Thyroid gland (tissue), 4 donors: Measurements from ENCODE around the gene SLC22A7. TPM values are rescaled to one million over a fixed set of nuclear protein-coding genes. Genes with fewer than 3 reads are reported as not detected.
A peak's percentile ranks its signal among the peaks of the same experiment; 100 is the strongest.

ENCODE experiments used
- DNase-seq, 2 donors: peaks; one replicate each; pipeline ENCODE4 v3.0.0-alpha.2; 2019
- H3K27ac ChIP-seq, 3 donors: fragments of 200-600 bp; sonication (generic); 1 replicate in 2 of 3; 2 replicates in 1 of 3; pipeline ENCODE4 v1.5.1; 2016 to 2019; ENCODE audit warnings: mild to moderate bottlenecking in 1 of 3, moderate library complexity in 1 of 3
- H3K27me3 ChIP-seq: fragments of 200-600 bp; sonication (generic); one replicate; pipeline ENCODE4 v1.5.1; 2019
- H3K36me3 ChIP-seq, 2 donors: fragments of 200-600 bp; sonication (generic); one replicate each; pipeline ENCODE4 v1.5.1; 2016 to 2019
- H3K4me1 ChIP-seq, 2 donors: fragments of 200-600 bp; sonication (generic); one replicate each; pipeline ENCODE4 v1.5.1; 2017 to 2019
- H3K4me3 ChIP-seq, 3 donors: fragments of 200-600 bp; sonication (generic); replicated peaks in 1 of 3; 1 replicate in 2 of 3; 2 replicates in 1 of 3; pipeline ENCODE4 v1.5.1; 2016; ENCODE audit warnings: mild to moderate bottlenecking in 1 of 3
- H3K9me3 ChIP-seq: fragments of 200-600 bp; sonication (generic); one replicate; pipeline ENCODE4 v1.5.1; 2017
- CTCF ChIP-seq, 6 experiments: fragments of 200-600 bp in 3 of 6; fragments of 450-650 bp in 3 of 6; sonication (generic) in 3 of 6; IDR thresholded peaks; one replicate each; pipeline ENCODE4 v1.5.1; 2016 to 2019; ENCODE audit warnings: antibody characterized with exemption in 6 of 6, mild to moderate bottlenecking in 2 of 6, inconsistent platforms in 1 of 6, moderate library complexity in 1 of 6
- POLR2A ChIP-seq, 2 donors: fragments of 450-650 bp; IDR thresholded peaks; one replicate each; pipeline ENCODE4 v1.6.1; 2017; ENCODE audit warnings: antibody characterized with exemption in 2 of 2, mild to moderate bottlenecking in 2 of 2, moderate library complexity in 1 of 2
- WGBS, 2 donors: methylation state at CpG; one replicate each; pipeline ENCODE4 v1.1.5; 2017; 5-methylcytosine and 5-hydroxymethylcytosine counted together
- intact Hi-C: fragments of 100-400 bp; cut with DNase I; formaldehyde crosslinking; loops from one replicate; pipeline ENCODE4 v1.15.1; 2023
- total RNA-seq, 4 donors: library from RNA; depleted of rRNA; stranded (reverse); fragments of >200 nt; gene quantifications; one replicate each; pipeline ENCODE4 v1.2.3, GENCODE V29; 2016

Gene SLC22A7
- total RNA-seq, 4 donors from 2014 or later, result not detected

- Histone ChIP-seq H3K4me1 (peaks cover 9 to 12% of the 10 kb centered on the region in 2 donors), H3K36me3 (no peaks in the 10 kb centered on the region), H3K27me3 (no peaks in the 10 kb centered on the region), H3K9me3 (no peaks in the 10 kb centered on the region), H3K4me3 (peak overlapping the region in 1 of 3 donors; percentile 21), H3K27ac (no peak overlapping the region)
- no peak for DNase-seq
- WGBS, 2 donors, result 34 to 37% methylated on average over 9 of the region's 9 CpGs
- intact Hi-C loops, result no loop called here
- TF ChIP-seq CTCF (IDR thresholded peaks at IDR 0.05) (no peak), POLR2A (IDR thresholded peaks at IDR 0.05) (no peak)
Measured at GRCh38 chr6:43308990-43309477, 11.0 kb downstream of the SLC22A7 start.

GRCh38 chr6:43310134-43310533 lies 12.1 kb downstream of the SLC22A7 start:
- Histone ChIP-seq H3K4me1 (peaks cover 9 to 12% of the 10 kb centered on the region in 2 donors), H3K4me3 (no peak overlapping the region), H3K27me3 (no peaks in the 10 kb centered on the region), H3K36me3 (no peaks in the 10 kb centered on the region), H3K27ac (no peak overlapping the region), H3K9me3 (no peaks in the 10 kb centered on the region)
- no peak for TF ChIP-seq POLR2A (IDR thresholded peaks at IDR 0.05)
- no peak for TF ChIP-seq CTCF (IDR thresholded peaks at IDR 0.05)
- no peak for DNase-seq
- intact Hi-C loops, result no loop called here
- WGBS, 2 donors, result 90 to 94% methylated on average over 2 of the region's 2 CpGs

GRCh38 chr6:43310624-43311023 lies 12.6 kb downstream of the SLC22A7 start:
- H3K4me3 ChIP-seq, result no peak overlapping the region
- intact Hi-C loops, result no loop called here
- H3K4me1 ChIP-seq, result peaks cover 9 to 12% of the 10 kb centered on the region in 2 donors
- H3K9me3 ChIP-seq, result no peaks in the 10 kb centered on the region
- TF ChIP-seq POLR2A (IDR thresholded peaks at IDR 0.05) (no peak), CTCF (IDR thresholded peaks at IDR 0.05) (no peak)
- H3K36me3 ChIP-seq, result no peaks in the 10 kb centered on the region
- no peak overlapping the region for H3K27ac ChIP-seq
- H3K27me3 ChIP-seq, result no peaks in the 10 kb centered on the region
- DNase-seq, result no peak

GRCh38 chr6:43311666-43312065 lies 13.6 kb downstream of the SLC22A7 start:
- intact Hi-C loops, result no loop called here
- H3K36me3 ChIP-seq, result no peaks in the 10 kb centered on the region
- peaks cover 9 to 12% of the 10 kb centered on the region in 2 donors for H3K4me1 ChIP-seq
- H3K4me3 ChIP-seq, result no peak overlapping the region
- no peak for DNase-seq
- no peak overlapping the region for H3K27ac ChIP-seq
- no peaks in the 10 kb centered on the region for H3K27me3 ChIP-seq
- H3K9me3 ChIP-seq, result no peaks in the 10 kb centered on the region
- 82 to 84% methylated on average over 3 of the region's 3 CpGs for WGBS, 2 donors
- TF ChIP-seq POLR2A (IDR thresholded peaks at IDR 0.05) (no peak), CTCF (IDR thresholded peaks at IDR 0.05) (no peak)

- Histone ChIP-seq H3K27ac (no peak overlapping the region), H3K9me3 (no peaks in the 10 kb centered on the region), H3K4me1 (peaks cover 2 to 3% of the 10 kb centered on the region in 2 donors), H3K4me3 (no peak overlapping the region), H3K36me3 (no peaks in the 10 kb centered on the region), H3K27me3 (no peaks in the 10 kb centered on the region)
- no peak for TF ChIP-seq CTCF (IDR thresholded peaks at IDR 0.05)
- TF ChIP-seq POLR2A (IDR thresholded peaks at IDR 0.05), result no peak
- no peak for DNase-seq
- intact Hi-C loops, result no loop called here
- 88 to 89% methylated on average over 1 of the region's 1 CpG for WGBS, 2 donors
Measured at GRCh38 chr6:43313813-43314212, 15.8 kb downstream of the SLC22A7 start.
